RWPE2 (cell line): ENCODE measurements around the gene COMMD10.

Experiments
- ATAC-seq: fragments of 200-7000 bp; cut with Tn5 transposase; 3 replicates; pipeline ENCODE4 v1.9.1; 2021; ENCODE audit warnings: low read depth
- DNase-seq: peaks from one replicate; pipeline ENCODE4 v3.0.0-alpha.2; 2020; ENCODE audit warnings: low spot score
- H3K27ac ChIP-seq: fragments of 450-650 bp; 2 replicates; pipeline ENCODE4 v1.5.1; 2017; ENCODE audit warnings: mild to moderate bottlenecking; ENCODE audit not compliant: poor library complexity, severe bottlenecking
- H3K27me3 ChIP-seq: fragments of 250-450 bp; sonication (Bioruptor Pico); 2 replicates; pipeline ENCODE4 v1.5.1; 2021; ENCODE audit warnings: mild to moderate bottlenecking, moderate library complexity; ENCODE audit not compliant: insufficient read depth, poor library complexity, severe bottlenecking
- H3K36me3 ChIP-seq: fragments of 250-450 bp; sonication (Bioruptor Pico); 2 replicates; pipeline ENCODE4 v1.5.1; 2020; ENCODE audit warnings: low read depth, mild to moderate bottlenecking, moderate library complexity
- H3K4me1 ChIP-seq: fragments of 250-450 bp; sonication (Bioruptor Pico); 2 replicates; pipeline ENCODE4 v1.5.1; 2021; ENCODE audit warnings: mild to moderate bottlenecking, moderate library complexity; ENCODE audit not compliant: insufficient read depth, poor library complexity, severe bottlenecking
- H3K4me3 ChIP-seq: fragments of 250-450 bp; sonication (Bioruptor Pico); 2 replicates; pipeline ENCODE4 v1.5.1; 2021; ENCODE audit warnings: mild to moderate bottlenecking, moderate library complexity; ENCODE audit not compliant: severe bottlenecking
- H3K9me3 ChIP-seq: fragments of 250-450 bp; sonication (Bioruptor Pico); 2 replicates; pipeline ENCODE4 v1.5.1; 2021; ENCODE audit warnings: mild to moderate bottlenecking, moderate library complexity; ENCODE audit not compliant: severe bottlenecking
- TF ChIP-seq, protein P1 (sequence below): fragments of 450-650 bp; IDR thresholded peaks from one replicate; pipeline ENCODE4 v1.5.1; 2017; ENCODE audit warnings: mild to moderate bottlenecking, moderate library complexity; ENCODE audit not compliant: poor library complexity, severe bottlenecking

COMMD10 gene

DNA sequence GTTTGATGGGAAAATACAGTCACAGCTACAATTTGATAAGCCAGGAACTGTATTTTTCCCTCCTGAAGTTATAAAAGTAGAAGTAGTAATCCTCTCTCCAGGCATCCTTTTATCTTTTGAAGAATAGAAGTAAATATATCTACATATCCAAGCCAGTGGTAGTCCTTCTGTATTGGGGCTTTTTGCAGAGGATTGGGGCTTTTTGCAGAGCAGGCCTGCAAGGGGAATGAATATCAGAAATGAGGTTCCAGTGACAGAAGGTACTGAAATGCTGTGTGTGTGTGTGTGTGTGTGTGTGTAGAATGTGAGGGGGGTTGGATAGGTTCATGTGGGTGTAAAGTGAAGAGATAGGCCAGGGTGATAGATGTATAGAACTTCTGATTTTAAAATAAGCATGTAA, 127.4 kb downstream of the COMMD10 start:
- no peak for DNase-seq
- ATAC-seq: no peak
- TF ChIP-seq, protein P1, sequence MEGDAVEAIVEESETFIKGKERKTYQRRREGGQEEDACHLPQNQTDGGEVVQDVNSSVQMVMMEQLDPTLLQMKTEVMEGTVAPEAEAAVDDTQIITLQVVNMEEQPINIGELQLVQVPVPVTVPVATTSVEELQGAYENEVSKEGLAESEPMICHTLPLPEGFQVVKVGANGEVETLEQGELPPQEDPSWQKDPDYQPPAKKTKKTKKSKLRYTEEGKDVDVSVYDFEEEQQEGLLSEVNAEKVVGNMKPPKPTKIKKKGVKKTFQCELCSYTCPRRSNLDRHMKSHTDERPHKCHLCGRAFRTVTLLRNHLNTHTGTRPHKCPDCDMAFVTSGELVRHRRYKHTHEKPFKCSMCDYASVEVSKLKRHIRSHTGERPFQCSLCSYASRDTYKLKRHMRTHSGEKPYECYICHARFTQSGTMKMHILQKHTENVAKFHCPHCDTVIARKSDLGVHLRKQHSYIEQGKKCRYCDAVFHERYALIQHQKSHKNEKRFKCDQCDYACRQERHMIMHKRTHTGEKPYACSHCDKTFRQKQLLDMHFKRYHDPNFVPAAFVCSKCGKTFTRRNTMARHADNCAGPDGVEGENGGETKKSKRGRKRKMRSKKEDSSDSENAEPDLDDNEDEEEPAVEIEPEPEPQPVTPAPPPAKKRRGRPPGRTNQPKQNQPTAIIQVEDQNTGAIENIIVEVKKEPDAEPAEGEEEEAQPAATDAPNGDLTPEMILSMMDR: no peak
- Histone ChIP-seq H3K4me1 (no peaks in the 10 kb centered on the region), H3K36me3 (no peaks in the 10 kb centered on the region), H3K27ac (no peak overlapping the region), H3K9me3 (no peaks in the 10 kb centered on the region), H3K4me3 (no peak overlapping the region), H3K27me3 (no peaks in the 10 kb centered on the region)

DNA sequence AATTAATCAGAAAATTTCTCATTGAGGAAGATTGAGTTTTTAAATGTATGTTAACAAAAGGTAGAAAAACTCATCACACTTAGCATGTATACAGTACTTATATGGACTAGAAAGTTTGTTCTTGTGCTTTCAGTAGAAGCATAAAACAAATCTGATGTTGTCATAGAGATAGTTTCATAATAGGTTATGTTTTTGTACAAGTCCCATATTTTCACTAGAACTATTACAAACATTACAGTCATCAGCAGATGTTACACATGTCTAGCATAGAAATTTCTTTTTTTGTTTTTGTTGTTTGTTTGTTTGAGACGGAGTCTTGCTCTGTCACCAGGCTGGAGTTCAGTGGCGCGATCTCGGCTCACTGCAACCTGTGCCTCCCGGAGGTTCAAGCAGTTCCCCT, 131.4 kb downstream of the COMMD10 start:
- no peak for DNase-seq

DNA sequence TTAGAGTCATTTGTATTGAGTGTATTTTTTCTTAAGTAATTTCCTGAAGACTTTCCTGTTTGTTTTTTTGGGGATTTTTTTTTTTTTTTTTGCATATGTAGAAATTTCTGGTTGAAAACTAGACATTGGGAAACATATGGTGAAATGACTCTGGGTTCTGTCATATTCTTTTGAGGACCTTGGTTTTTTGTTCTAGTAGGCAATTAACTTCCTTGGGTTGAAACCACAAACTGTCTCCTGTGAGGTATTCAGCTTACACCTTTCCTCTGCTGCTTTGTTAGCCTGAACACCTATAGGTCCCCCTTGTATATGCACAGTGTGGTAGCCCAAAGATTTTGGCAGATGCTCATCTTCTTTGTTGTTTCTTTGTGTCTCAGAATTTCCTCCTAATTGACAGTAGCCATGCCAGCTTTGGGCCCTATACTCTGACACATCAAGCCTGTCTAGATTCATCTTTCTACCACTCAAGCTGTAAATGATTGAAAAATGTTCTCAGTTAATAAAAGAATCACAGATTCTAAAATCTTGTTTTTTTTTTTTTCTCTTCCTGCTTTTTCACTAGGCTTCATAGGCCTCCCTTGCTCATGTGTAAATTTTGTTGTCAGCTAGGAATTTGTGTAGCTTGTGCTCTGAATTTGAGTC, 140.6 kb downstream of the COMMD10 start:
- no peak overlapping the region for H3K27ac ChIP-seq
- H3K36me3 ChIP-seq: no peaks in the 10 kb centered on the region
- ATAC-seq (no peak), DNase-seq (no peak)
- H3K9me3 ChIP-seq: no peaks in the 10 kb centered on the region
- no peaks in the 10 kb centered on the region for H3K27me3 ChIP-seq
- TF ChIP-seq, protein P1: no peak
- no peak overlapping the region for H3K4me3 ChIP-seq
- no peaks in the 10 kb centered on the region for H3K4me1 ChIP-seq

More for the DNA sequence above, 131.4 kb downstream of the COMMD10 start:
- Histone ChIP-seq H3K4me3 (no peak overlapping the region), H3K4me1 (no peaks in the 10 kb centered on the region), H3K27me3 (no peaks in the 10 kb centered on the region), H3K36me3 (no peaks in the 10 kb centered on the region), H3K9me3 (no peaks in the 10 kb centered on the region), H3K27ac (no peak overlapping the region)
- ATAC-seq: no peak
- TF ChIP-seq, protein P1: no peak

DNA sequence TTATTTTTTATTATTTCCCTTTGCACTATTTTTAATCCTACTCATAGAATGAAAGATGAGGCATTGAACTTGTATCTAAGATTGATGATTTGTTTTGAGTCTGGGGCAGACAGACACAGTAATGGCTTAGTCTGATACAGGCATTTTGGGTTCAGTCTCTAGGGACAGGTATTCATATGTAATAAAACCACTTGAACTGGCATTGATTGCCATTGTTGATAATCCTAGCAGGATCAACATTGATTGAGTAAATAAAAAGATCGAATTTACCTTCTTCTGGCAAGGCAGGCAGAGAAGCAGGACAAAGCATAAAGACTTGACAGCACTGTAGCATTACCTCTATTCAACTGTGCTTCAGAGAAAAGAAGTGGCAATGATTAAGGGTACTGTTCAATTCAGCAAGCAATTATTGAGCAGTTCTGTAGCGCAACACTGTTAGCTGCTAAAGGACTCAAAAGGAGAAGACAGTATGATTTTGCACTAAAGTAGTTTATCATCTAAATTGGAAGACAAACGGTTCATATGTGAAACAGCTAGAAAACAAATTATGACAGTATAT, 144.4 kb downstream of the COMMD10 start:
- no peak for DNase-seq
- TF ChIP-seq, protein P1: no peak
- Histone ChIP-seq H3K4me1 (no peaks in the 10 kb centered on the region), H3K36me3 (no peaks in the 10 kb centered on the region), H3K27ac (no peak overlapping the region), H3K4me3 (no peak overlapping the region), H3K9me3 (no peaks in the 10 kb centered on the region), H3K27me3 (no peaks in the 10 kb centered on the region)
- no peak for ATAC-seq

DNA sequence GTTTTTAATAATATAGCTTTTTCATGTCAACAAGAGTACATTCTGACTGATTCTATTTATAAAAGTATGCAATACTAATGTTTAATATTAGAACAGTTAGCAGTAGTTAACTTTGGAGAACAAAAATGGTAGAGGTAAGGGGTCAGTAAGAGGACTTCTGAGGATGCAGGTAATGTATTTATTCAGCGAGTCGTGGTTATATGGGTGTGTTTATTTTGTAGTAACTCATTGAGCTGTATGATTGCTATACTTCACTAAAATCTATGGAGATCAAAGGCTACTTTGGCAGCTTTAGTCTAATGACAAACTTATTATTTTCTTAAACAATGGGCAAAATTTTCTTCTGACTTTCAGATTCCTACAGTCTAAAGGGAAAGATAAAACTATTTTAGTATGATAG, 146.5 kb downstream of the COMMD10 start:
- Histone ChIP-seq H3K36me3 (no peaks in the 10 kb centered on the region), H3K27ac (no peak overlapping the region), H3K27me3 (no peaks in the 10 kb centered on the region), H3K4me3 (no peak overlapping the region), H3K9me3 (no peaks in the 10 kb centered on the region), H3K4me1 (no peaks in the 10 kb centered on the region)
- TF ChIP-seq, protein P1: no peak
- ATAC-seq: no peak
- no peak for DNase-seq
